ENCODE results near the gene HOXC6. TPM values are rescaled to one million over a fixed set of nuclear protein-coding genes. Genes with fewer than 3 reads are reported as not detected.

Gene HOXC6
- total RNA-seq, 1 experiment from 2014 or later: not detected

DNA sequence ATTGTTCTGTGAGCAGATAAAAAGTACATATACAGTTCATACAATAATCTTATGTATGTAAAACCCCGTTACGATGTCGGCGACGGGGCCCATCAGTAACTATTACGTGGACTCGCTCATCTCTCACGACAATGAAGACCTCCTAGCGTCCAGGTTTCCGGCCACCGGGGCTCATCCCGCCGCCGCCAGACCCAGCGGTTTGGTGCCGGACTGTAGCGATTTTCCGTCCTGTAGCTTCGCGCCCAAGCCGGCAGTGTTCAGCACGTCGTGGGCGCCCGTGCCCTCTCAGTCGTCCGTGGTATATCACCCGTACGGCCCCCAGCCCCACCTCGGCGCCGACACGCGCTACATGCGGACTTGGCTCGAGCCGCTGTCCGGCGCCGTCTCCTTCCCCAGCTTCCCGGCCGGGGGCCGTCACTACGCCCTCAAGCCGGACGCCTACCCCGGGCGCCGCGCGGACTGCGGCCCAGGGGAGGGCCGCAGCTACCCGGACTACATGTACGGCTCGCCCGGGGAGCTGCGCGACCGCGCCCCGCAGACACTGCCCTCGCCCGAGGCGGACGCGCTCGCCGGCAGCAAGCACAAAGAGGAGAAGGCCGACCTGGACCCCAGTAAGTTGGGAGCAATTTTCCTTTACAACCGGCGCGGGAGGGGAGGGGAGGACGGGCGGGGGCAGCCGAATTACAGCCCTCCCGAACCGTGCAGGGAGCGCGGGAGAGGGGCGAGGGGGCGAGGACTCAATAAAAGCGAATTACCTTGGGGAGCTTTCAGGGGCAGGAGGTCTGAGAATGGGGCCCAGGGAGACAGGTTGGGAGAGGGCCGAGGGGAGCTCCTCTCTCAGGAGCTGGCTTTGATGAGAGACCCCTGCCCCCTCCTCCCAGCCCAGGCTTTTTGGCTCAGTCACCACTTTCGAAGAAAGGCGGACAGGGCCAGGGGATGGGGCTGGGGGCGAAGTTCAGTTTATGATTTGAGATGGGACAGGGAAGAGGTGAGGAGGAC is 27.8 kb upstream of the HOXC6 start, which contains the start of gene HOXC9:
TSS of gene HOXC9 (plus strand) at position 46 of the 999 bp plus-strand sequence. CDS start at position 74, 28 bp downstream.
- peak within 1 kb of the TSS; percentile 52 for H3K4me3 Mint-ChIP-seq
- H3K36me3 Mint-ChIP-seq: no peaks in the 10 kb centered on the region; the same call in 1 of the 2 replicates
- DNase-seq (ENCODE audit: low spot score) (no peak), ATAC-seq (no peak)
- POLR2A ChIA-PET: no interaction called here
- H3K4me1 Mint-ChIP-seq: peaks cover 24% of the 10 kb centered on the region
- no peak for TF ChIP-seq GABPB1 (CRISPR knock-in tag; IDR thresholded peaks at IDR 0.05)
- TF ChIP-seq, protein P1, sequence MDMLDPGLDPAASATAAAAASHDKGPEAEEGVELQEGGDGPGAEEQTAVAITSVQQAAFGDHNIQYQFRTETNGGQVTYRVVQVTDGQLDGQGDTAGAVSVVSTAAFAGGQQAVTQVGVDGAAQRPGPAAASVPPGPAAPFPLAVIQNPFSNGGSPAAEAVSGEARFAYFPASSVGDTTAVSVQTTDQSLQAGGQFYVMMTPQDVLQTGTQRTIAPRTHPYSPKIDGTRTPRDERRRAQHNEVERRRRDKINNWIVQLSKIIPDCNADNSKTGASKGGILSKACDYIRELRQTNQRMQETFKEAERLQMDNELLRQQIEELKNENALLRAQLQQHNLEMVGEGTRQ (CRISPR knock-in tag; IDR thresholded peaks at IDR 0.05): 0 out of 2 replicates have a peak, but pooled peaks have one; percentile 3
- peaks cover 100% of the 10 kb centered on the region for H3K27me3 Mint-ChIP-seq (ENCODE audit: low read depth)
- CTCF ChIA-PET: interaction anchor here (0.6 to 10.8 kb wide), 10 partner anchors 12 to 325 kb away, joined by 3 to 107 read pairs (median 5); partner anchors contain the start of genes COPZ1, HOXC10, HOXC4 and HOXC5
- H3K27ac Mint-ChIP-seq: no peak within 1 kb of the TSS
- no peaks in the 10 kb centered on the region for H3K9me3 Mint-ChIP-seq

- H3K4me3 Mint-ChIP-seq: no peak overlapping the region
- DNase-seq (ENCODE audit: low spot score): no peak
- no peak overlapping the region for H3K27ac Mint-ChIP-seq
- H3K36me3 Mint-ChIP-seq: no peaks in the 10 kb centered on the region; the same call in 1 of the 2 replicates
- H3K27me3 Mint-ChIP-seq (ENCODE audit: low read depth): peaks cover 100% of the 10 kb centered on the region
- ChIA-PET POLR2A (no interaction called here), CTCF (interaction anchor here (0.6 to 10.8 kb wide), 7 partner anchors 16 to 323 kb away, joined by 3 to 107 read pairs (median 17); partner anchors contain the start of genes COPZ1, HOXC10 and HOXC4)
- ATAC-seq: no peak
- peaks cover 23% of the 10 kb centered on the region for H3K4me1 Mint-ChIP-seq
- no peaks in the 10 kb centered on the region for H3K9me3 Mint-ChIP-seq
- TF ChIP-seq ARID4B (CRISPR knock-in tag; IDR thresholded peaks at IDR 0.05; ENCODE audit: borderline replicate concordance) (no peak), ZNF671 (CRISPR knock-in tag; IDR thresholded peaks at IDR 0.05) (no peak), JAZF1 (CRISPR knock-in tag; IDR thresholded peaks at IDR 0.05) (no peak), ATF2 (CRISPR knock-in tag; IDR thresholded peaks at IDR 0.05; ENCODE audit: borderline replicate concordance, low read depth) (no peak), ZNF512 (CRISPR knock-in tag; IDR thresholded peaks at IDR 0.05; ENCODE audit: borderline replicate concordance) (no peak), ZNF416 (CRISPR knock-in tag; IDR thresholded peaks at IDR 0.05) (no peak), ZBTB21 (CRISPR knock-in tag; IDR thresholded peaks at IDR 0.05; ENCODE audit: borderline replicate concordance) (no peak), SMAD3 (CRISPR knock-in tag; IDR thresholded peaks at IDR 0.05; ENCODE audit: borderline replicate concordance) (no peak), CREM (CRISPR knock-in tag; IDR thresholded peaks at IDR 0.05) (no peak), HMGA2 (CRISPR knock-in tag; IDR thresholded peaks at IDR 0.05) (no peak), NR1H2 (CRISPR knock-in tag; IDR thresholded peaks at IDR 0.05) (no peak), ZNF423 (CRISPR knock-in tag; IDR thresholded peaks at IDR 0.05) (no peak)
- TF ChIP-seq, protein P2, sequence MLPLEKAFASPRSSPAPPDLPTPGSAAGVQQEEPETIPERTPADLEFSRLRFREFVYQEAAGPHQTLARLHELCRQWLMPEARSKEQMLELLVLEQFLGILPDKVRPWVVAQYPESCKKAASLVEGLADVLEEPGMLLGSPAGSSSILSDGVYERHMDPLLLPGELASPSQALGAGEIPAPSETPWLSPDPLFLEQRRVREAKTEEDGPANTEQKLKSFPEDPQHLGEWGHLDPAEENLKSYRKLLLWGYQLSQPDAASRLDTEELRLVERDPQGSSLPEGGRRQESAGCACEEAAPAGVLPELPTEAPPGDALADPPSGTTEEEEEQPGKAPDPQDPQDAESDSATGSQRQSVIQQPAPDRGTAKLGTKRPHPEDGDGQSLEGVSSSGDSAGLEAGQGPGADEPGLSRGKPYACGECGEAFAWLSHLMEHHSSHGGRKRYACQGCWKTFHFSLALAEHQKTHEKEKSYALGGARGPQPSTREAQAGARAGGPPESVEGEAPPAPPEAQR (CRISPR knock-in tag; IDR thresholded peaks at IDR 0.05): no peak
Measured at GRCh38 chr12:54001283-54002187, 26.7 kb upstream of the HOXC6 start.

All from WTC11 (cell line).